GM12874 (cell line): Measurements from ENCODE around the gene BRPF1.

Experiments
- TF ChIP-seq, protein P1 (sequence below): IDR thresholded peaks from 2 replicates; pipeline ENCODE4 v1.5.1; 2011; ENCODE audit warnings: low read depth, mild to moderate bottlenecking, control low read depth, low read length, moderate library complexity; ENCODE audit not compliant: insufficient read depth

Gene BRPF1

GRCh38 chr3:9749645-9750555 lies 18.4 kb downstream of the BRPF1 start, which contains the start of gene OGG1:
TSS of gene OGG1 (plus strand) at chr3:9749952. CDS start at chr3:9750287, 335 bp downstream.
- TF ChIP-seq, protein P1, sequence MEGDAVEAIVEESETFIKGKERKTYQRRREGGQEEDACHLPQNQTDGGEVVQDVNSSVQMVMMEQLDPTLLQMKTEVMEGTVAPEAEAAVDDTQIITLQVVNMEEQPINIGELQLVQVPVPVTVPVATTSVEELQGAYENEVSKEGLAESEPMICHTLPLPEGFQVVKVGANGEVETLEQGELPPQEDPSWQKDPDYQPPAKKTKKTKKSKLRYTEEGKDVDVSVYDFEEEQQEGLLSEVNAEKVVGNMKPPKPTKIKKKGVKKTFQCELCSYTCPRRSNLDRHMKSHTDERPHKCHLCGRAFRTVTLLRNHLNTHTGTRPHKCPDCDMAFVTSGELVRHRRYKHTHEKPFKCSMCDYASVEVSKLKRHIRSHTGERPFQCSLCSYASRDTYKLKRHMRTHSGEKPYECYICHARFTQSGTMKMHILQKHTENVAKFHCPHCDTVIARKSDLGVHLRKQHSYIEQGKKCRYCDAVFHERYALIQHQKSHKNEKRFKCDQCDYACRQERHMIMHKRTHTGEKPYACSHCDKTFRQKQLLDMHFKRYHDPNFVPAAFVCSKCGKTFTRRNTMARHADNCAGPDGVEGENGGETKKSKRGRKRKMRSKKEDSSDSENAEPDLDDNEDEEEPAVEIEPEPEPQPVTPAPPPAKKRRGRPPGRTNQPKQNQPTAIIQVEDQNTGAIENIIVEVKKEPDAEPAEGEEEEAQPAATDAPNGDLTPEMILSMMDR: no peak

DNA sequence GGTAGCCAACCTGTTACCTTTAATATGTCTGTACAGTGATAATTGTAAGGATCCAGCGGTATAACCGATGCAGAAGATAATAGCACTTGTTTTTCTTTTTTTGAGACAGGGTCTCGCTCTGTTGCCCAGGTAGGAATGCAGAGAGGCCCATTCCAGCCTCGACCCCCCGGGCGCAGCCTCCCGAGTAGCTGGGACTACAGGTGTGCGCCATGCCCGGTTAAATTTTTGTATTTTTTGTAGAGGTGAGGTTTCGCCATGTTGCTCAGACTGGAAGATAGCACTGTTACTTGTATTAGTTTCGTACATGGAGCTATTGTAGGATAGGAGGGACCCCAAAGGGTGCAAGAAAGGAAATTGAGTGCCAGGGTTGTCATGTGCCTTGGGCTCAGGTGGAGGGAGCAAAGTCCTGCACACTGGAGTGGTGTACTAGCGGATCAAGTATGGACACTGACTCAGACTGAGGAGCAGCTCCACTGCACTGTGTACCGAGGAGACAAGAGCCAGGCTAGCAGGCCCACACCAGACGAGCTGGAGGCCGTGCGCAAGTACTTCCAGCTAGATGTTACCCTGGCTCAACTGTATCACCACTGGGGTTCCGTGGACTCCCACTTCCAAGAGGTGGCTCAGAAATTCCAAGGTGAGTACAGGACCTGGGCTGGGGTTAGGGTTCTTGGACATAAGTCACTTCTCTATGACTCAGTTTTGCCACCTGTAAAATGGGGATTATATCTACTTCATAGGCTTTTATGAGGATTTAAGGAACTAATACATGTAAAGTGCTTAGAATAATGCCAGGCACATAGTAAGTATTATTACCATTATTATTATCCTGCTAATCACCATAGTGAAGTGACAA lies 19.2 kb downstream of the BRPF1 start:
- TF ChIP-seq, protein P1: no peak

GRCh38 chr3:9754678-9755077 lies 23.1 kb downstream of the BRPF1 start:
- TF ChIP-seq, protein P1: no peak

DNA sequence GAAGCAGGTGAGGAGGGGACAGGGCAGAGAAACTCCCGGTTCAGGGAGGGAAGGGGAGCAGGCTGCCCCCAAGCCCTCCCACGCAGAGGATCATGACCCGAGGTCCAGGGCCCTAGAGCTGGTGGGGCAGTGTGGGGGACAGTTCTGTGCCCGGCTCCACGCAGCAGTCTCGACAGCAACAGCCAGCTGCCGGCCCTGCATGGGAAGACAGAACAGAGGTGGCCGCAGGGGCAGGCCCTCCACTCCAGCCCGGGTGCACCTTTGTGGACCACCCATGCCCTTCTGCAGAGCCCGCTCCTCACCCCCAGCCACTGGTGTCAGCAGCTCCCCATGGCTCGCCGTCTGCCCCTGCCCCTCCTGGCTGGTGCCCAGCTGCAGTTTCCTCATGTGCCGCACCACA lies 25.9 kb downstream of the BRPF1 start:
- TF ChIP-seq, protein P1: no peak

DNA sequence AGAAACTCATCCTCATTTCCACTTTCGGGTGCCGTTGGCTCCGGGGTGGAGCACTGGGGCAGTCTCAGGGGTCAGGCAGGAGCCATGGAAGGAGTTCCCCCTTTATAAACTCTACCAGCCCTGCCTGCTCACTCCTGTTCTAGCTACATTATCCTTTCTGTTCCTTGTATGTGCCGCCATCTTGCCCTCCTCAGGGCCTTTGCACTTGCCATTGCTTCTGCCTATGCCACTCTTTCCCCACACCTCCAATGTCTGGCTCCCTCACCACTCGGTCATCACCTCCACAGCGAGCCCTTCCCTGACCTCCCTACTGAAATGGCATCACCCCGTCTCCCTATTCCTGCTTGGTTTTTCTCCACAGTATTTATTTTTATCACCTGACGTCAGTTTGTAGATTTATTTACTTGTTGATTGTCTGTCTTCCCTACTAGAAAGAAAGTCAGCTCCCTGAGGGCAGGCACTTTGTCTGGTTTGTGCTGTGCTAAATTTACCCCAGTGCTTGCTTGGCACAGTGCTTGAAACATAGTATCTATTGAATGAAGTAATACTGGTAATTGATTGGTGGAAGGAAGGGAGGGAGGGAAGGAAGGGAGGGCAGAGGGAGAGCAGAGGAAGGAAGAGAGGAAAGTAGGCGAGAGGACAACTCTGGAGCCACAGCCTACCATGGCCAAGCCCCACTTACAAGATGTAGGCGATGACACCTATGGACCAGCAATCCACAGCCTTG lies 29.4 kb downstream of the BRPF1 start:
- TF ChIP-seq, protein P1: no peak

DNA sequence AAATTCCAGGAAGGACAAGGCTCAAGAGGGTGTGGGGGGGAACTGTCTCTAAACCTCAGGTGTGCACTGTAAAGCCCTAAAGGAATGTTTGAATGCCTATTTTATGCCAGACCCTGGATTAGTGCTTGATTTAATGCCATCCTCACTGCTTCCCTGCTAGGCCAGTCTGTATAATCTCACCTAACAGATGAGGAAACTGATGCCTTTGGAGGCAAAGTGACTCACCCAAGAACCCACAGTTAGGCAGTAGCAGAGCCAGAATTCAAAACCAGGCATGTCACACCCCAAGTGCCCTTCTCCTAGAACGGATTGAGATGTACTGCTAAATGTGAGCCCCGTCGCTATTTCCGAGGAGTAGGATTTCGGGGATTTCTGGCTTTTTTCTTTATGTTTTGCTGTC lies 30.4 kb downstream of the BRPF1 start:
- TF ChIP-seq, protein P1: no peak
